Keratinocyte (primary cell): ENCODE results near the gene PRKCI. TPM values are rescaled to one million over a fixed set of nuclear protein-coding genes. Genes with fewer than 3 reads are reported as not detected.

Source experiments
- DNase-seq: peaks from one replicate; pipeline ENCODE4 v3.0.0-alpha.2; 2011; ENCODE audit warnings: low read depth, missing footprints, low spot score
- FAIRE-seq: peaks from 2 replicates; lab custom pipeline; 2011; peaks lifted over from hg19 to GRCh38; lab: Jason Lieb, UNC
- H2AFZ ChIP-seq: 2 replicates; pipeline ENCODE4 v1.6.0; 2012; ENCODE audit warnings: low read length, control low read depth, inconsistent platforms; ENCODE audit not compliant: control insufficient read depth
- H3K27ac ChIP-seq: 2 replicates; pipeline ENCODE4 v1.5.1; 2011; ENCODE audit warnings: low read length; ENCODE audit not compliant: control insufficient read depth, insufficient read depth
- H3K27me3 ChIP-seq: 3 replicates; pipeline ENCODE4 v1.6.0; 2011; ENCODE audit warnings: low read length; ENCODE audit not compliant: control insufficient read depth, insufficient read depth; ENCODE audit errors: extremely low read depth
- H3K36me3 ChIP-seq, 2 experiments: 2 replicates in 1 of 2; 3 replicates in 1 of 2; pipeline ENCODE4 v1.5.1; 2011; ENCODE audit warnings: low read length in 2 of 2, mild to moderate bottlenecking in 1 of 2; ENCODE audit not compliant: control insufficient read depth in 2 of 2, insufficient read depth in 2 of 2; ENCODE audit errors: extremely low read depth in 1 of 2
- H3K4me1 ChIP-seq: 3 replicates; pipeline ENCODE4 v1.5.1; 2011; ENCODE audit warnings: low read length; ENCODE audit not compliant: control insufficient read depth, insufficient read depth; ENCODE audit errors: extremely low read depth
- H3K4me2 ChIP-seq: 3 replicates; pipeline ENCODE4 v1.6.0; 2011; ENCODE audit warnings: low read depth, low read length; ENCODE audit not compliant: control insufficient read depth, insufficient read depth; ENCODE audit errors: extremely low read depth
- H3K4me3 ChIP-seq, 3 experiments: fragments of 200-600 bp in 1 of 3; sonication (generic) in 1 of 3; 2 replicates in 2 of 3; 3 replicates in 1 of 3; pipeline ENCODE4 v1.5.1; 2011 to 2016; ENCODE audit warnings: low read length in 3 of 3, mild to moderate bottlenecking in 3 of 3, control low read depth in 2 of 3, inconsistent platforms in 1 of 3, low read depth in 1 of 3, mixed read lengths in 1 of 3, mixed run types in 1 of 3, moderate library complexity in 1 of 3; ENCODE audit not compliant: control insufficient read depth in 2 of 3, insufficient read depth in 2 of 3; ENCODE audit errors: extremely low read depth in 1 of 3
- H3K79me2 ChIP-seq: 2 replicates; pipeline ENCODE4 v1.6.0; 2012; ENCODE audit warnings: low read length; ENCODE audit not compliant: control insufficient read depth, insufficient read depth
- H3K9ac ChIP-seq: 3 replicates; pipeline ENCODE4 v1.6.0; 2011; ENCODE audit warnings: low read length; ENCODE audit not compliant: control insufficient read depth, insufficient read depth; ENCODE audit errors: extremely low read depth
- H3K9me1 ChIP-seq: 3 replicates; pipeline ENCODE4 v1.6.0; 2011; ENCODE audit warnings: low read length; ENCODE audit not compliant: control insufficient read depth, insufficient read depth; ENCODE audit errors: extremely low read depth
- H3K9me3 ChIP-seq: 2 replicates; pipeline ENCODE4 v1.5.1; 2012; ENCODE audit warnings: low read depth, low read length; ENCODE audit not compliant: control insufficient read depth
- H4K20me1 ChIP-seq: 3 replicates; pipeline ENCODE4 v1.6.0; 2011; ENCODE audit warnings: low read length; ENCODE audit not compliant: control insufficient read depth, insufficient read depth; ENCODE audit errors: extremely low read depth
- EZH2 ChIP-seq: IDR thresholded peaks from one replicate; pipeline ENCODE4 v1.6.1; 2012; ENCODE audit warnings: inconsistent platforms, mild to moderate bottlenecking, low read length, moderate library complexity
- dilution Hi-C: fragments of 300-500 bp; cut with MboI; formaldehyde crosslinking; loops from one replicate; pipeline ENCODE4 v1.7.0; 2020; ENCODE audit warnings: low sequenced_read_pairs; ENCODE audit not compliant: extremely low pct_ligation_motif_present
- polyA plus RNA-seq, 5 experiments: library from polyadenylated mRNA; depleted of rRNA in 3 of 5; stranded (reverse) in 3 of 5; stranded (forward) in 1 of 5; unstranded in 1 of 5; fragments of >200 nt; gene quantifications; 1 replicate in 1 of 5; 2 replicates in 3 of 5; 3 replicates in 1 of 5; pipeline versions ENCODE4 v1.2.1 to v1.2.3, GENCODE V29; 2011 to 2012; ENCODE audit warnings: missing spikeins in 2 of 5, low read depth in 1 of 5, low replicate concordance in 1 of 5
- TF ChIP-seq, protein P1 (sequence below), 3 experiments: IDR thresholded peaks in 1 of 3; conservative IDR thresholded peaks in 1 of 3; optimal IDR thresholded peaks in 1 of 3; 2 replicates in 2 of 3; 3 replicates in 1 of 3; pipeline versions ENCODE3 to v1.5.1; 2011; ENCODE audit warnings: low read length in 3 of 3, mild to moderate bottlenecking in 3 of 3, moderate library complexity in 2 of 3, control low read depth in 1 of 3, inconsistent platforms in 1 of 3; ENCODE audit not compliant: insufficient read depth in 2 of 3; ENCODE audit errors: extremely low read depth in 1 of 3

PRKCI gene
- polyA plus RNA-seq, 1 donor (not counting 4 experiments of a cell fraction or from before 2014, with no cell fraction given), result 53.5 TPM

DNA sequence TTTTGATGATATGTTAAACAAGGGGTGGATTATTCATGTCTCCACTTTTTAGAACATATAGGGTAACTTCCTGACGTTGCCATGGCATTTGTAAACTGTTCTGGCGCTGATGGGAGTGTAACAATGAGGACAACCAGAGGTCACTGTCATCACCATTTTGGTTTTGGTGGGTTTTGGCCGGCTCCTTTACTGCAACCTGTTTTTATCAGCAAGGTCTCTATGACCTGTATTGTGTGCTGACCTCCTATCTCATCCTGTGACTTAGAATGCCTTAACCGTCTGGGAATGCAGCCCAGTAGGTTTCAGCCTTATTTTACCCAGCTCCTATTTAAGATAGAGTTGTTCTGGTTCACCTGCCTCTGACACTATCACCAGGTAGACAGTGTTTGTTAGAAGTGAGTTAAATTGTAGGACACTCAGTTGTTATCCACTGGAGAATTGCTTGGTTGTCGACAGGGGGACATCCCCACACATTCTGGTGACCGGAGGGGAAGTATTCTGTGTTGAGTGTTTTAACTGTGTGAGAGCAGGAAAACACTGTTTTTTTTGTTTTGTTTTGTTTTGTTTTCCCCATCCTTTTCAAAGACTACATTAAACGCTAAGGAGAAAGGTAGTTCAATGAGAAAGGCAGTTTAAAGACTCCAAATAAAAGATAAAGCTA, 98.4 kb downstream of the PRKCI start:
- TF ChIP-seq EZH2, result no peak
- TF ChIP-seq, protein P1, sequence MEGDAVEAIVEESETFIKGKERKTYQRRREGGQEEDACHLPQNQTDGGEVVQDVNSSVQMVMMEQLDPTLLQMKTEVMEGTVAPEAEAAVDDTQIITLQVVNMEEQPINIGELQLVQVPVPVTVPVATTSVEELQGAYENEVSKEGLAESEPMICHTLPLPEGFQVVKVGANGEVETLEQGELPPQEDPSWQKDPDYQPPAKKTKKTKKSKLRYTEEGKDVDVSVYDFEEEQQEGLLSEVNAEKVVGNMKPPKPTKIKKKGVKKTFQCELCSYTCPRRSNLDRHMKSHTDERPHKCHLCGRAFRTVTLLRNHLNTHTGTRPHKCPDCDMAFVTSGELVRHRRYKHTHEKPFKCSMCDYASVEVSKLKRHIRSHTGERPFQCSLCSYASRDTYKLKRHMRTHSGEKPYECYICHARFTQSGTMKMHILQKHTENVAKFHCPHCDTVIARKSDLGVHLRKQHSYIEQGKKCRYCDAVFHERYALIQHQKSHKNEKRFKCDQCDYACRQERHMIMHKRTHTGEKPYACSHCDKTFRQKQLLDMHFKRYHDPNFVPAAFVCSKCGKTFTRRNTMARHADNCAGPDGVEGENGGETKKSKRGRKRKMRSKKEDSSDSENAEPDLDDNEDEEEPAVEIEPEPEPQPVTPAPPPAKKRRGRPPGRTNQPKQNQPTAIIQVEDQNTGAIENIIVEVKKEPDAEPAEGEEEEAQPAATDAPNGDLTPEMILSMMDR (optimal IDR thresholded peaks at IDR 0.05 in 1 of 3, IDR thresholded peaks at IDR 0.05 in 1 of 3, conservative IDR thresholded peaks at IDR 0.05 in 1 of 3; ENCODE audit: extremely low read depth in 1 of 3, insufficient read depth in 2 of 3, low read length in 3 of 3), result no peak
- DNase-seq, result no peak

GRCh38 chr3:170321321-170322034, 99.3 kb downstream of the PRKCI start:
- TF ChIP-seq, protein P1 (optimal IDR thresholded peaks at IDR 0.05 in 1 of 3, IDR thresholded peaks at IDR 0.05 in 1 of 3, conservative IDR thresholded peaks at IDR 0.05 in 1 of 3; ENCODE audit: extremely low read depth in 1 of 3, insufficient read depth in 2 of 3, low read length in 3 of 3), result no peak
- no peak for FAIRE-seq
- no peak for DNase-seq
- Histone ChIP-seq H3K36me3 (no peaks in the 10 kb centered on the region), H3K4me1 (no peaks in the 10 kb centered on the region), H2AFZ (no peak overlapping the region), H3K9me1 (no peaks in the 10 kb centered on the region), H3K27me3 (no peaks in the 10 kb centered on the region), H3K79me2 (no peaks in the 10 kb centered on the region), H3K9me3 (no peaks in the 10 kb centered on the region), H4K20me1 (no peaks in the 10 kb centered on the region), H3K4me2 (no peak overlapping the region), H3K4me3 (no peak overlapping the region), H3K9ac (no peak overlapping the region), H3K27ac (no peak overlapping the region)
- dilution Hi-C loops, result no loop called here

More for the DNA sequence above, 98.4 kb downstream of the PRKCI start:
- dilution Hi-C loops, result no loop called here
- Histone ChIP-seq H3K36me3 (no peaks in the 10 kb centered on the region), H3K9me3 (no peaks in the 10 kb centered on the region), H4K20me1 (no peaks in the 10 kb centered on the region), H3K27me3 (no peaks in the 10 kb centered on the region), H3K9ac (no peak overlapping the region), H2AFZ (no peak overlapping the region), H3K79me2 (no peaks in the 10 kb centered on the region), H3K27ac (no peak overlapping the region), H3K4me3 (no peak overlapping the region), H3K4me1 (no peaks in the 10 kb centered on the region), H3K9me1 (no peaks in the 10 kb centered on the region), H3K4me2 (no peak overlapping the region)
- FAIRE-seq, result no peak
